ENCODE results near the gene TIMM22.

DNA sequence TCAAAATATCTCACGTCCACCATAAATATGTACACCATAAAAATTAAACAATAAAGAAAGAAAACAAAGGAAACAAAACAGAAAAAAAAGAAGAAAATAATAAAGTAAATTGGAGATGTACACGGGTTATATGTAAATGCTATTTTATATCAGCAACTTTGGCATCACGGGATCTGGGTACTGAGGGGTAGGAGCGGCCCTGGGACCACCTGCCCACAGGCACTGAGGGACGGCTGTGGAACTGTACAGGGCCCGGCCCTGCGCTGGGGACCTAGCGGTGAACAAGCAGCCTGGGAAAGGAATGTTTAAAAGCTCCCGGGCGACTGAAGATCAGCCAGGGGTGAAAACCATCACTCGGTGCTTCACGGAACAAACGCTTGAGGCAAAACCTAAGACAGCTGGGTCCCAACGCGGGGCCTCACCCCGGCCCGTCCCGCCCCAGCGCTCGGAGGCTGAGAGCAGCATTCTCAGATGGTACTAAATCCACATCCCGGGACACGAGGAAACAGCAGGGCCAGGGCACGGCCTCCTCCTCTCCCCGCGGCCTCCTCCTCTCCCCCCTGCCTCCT, 48.6 kb upstream of the TIMM22 start:
- TF ChIP-seq, protein P1, sequence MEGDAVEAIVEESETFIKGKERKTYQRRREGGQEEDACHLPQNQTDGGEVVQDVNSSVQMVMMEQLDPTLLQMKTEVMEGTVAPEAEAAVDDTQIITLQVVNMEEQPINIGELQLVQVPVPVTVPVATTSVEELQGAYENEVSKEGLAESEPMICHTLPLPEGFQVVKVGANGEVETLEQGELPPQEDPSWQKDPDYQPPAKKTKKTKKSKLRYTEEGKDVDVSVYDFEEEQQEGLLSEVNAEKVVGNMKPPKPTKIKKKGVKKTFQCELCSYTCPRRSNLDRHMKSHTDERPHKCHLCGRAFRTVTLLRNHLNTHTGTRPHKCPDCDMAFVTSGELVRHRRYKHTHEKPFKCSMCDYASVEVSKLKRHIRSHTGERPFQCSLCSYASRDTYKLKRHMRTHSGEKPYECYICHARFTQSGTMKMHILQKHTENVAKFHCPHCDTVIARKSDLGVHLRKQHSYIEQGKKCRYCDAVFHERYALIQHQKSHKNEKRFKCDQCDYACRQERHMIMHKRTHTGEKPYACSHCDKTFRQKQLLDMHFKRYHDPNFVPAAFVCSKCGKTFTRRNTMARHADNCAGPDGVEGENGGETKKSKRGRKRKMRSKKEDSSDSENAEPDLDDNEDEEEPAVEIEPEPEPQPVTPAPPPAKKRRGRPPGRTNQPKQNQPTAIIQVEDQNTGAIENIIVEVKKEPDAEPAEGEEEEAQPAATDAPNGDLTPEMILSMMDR (IDR thresholded peaks at IDR 0.05): no peak
- no peak for TF ChIP-seq POLR2A (IDR thresholded peaks at IDR 0.05)

All from adrenal gland (tissue), 5 donors.